A549 treated with ZK216348 at 1 μM for 4 hours (cell line): ENCODE measurements around the gene KIF4B. TPM values are rescaled to one million over a fixed set of nuclear protein-coding genes. Genes with fewer than 3 reads are reported as not detected.

Experiments
- total RNA-seq: library from RNA; stranded (reverse); fragments of 200-300 nt; extraction: Qiagen RNA extraction; gene quantifications from 5 replicates; pipeline ENCODE4 v1.2.3, GENCODE V29; 2022; ENCODE audit warnings: low read depth

Gene KIF4B
- not detected in 5 replicates for total RNA-seq

DNA sequence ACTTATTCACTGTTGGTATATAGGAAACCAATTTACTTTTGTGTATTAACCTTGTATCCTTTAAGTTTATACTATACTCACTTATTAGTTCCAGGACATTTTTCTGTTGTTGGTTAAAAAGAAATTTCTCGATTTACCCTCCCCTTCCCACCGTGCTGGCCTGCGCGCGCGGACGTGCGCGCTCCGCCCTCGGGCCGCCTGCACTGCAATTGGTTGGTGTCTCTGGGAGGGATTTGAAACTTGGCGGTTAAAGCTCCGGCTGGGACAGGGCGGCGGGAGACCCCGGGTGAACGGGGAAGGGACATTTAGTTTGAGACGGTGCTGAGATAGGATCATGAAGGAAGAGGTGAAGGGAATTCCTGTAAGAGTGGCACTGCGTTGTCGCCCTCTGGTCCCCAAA, at the start of gene KIF4B:
TSS of gene KIF4B (plus strand) at position 230 of the 400 bp plus-strand sequence. CDS start at position 335, 105 bp downstream.

Other genes with a start within 250 kb of the KIF4B start
- 0.05 to 0.27 TPM (median 0.09 TPM) in 4 of 5 replicates, not detected in the other for gene FAXDC2, start 163.2 kb upstream of the KIF4B start, total RNA-seq
- gene CNOT8, start 155.1 kb upstream of the KIF4B start, total RNA-seq = 25.7 to 38.4 TPM (median 36.5 TPM) in 5 replicates
- gene GEMIN5, start 75.5 kb upstream of the KIF4B start, total RNA-seq = 21.6 to 25.0 TPM (median 22.4 TPM) in 5 replicates
- 55.1 to 65.6 TPM (median 60.7 TPM) in 5 replicates for gene MRPL22, start 72.7 kb upstream of the KIF4B start, total RNA-seq